ENCODE measurements around the gene ERGIC1.

- TF ChIP-seq CTCF (IDR thresholded peaks at IDR 0.05) (no peak), POLR2A (IDR thresholded peaks at IDR 0.05) (no peak)
These were observed 16.4 kb upstream of the ERGIC1 start for GRCh38 chr5:172817664-172818063.
